MM.1S (cell line): Measurements from ENCODE around the gene SDK1.

Experiments used
- DNase-seq: peaks from one replicate; pipeline ENCODE4 v3.0.0-alpha.2; 2015
- H2AFZ ChIP-seq: fragments of 300-600 bp; sonication (generic); 2 replicates; pipeline ENCODE4 v1.6.0; 2016; ENCODE audit warnings: antibody characterized with exemption, low read length
- H3F3A ChIP-seq: fragments of 300-600 bp; sonication (generic); 2 replicates; pipeline ENCODE4 v1.6.1; 2016; ENCODE audit warnings: mild to moderate bottlenecking, antibody characterized with exemption, low read length, moderate library complexity, mixed read lengths; ENCODE audit not compliant: insufficient read depth
- H3K27ac ChIP-seq: fragments of 300-600 bp; sonication (generic); 2 replicates; pipeline ENCODE4 v1.5.1; 2016; ENCODE audit warnings: mild to moderate bottlenecking, low read length
- H3K27me3 ChIP-seq: fragments of 300-600 bp; sonication (generic); replicated peaks from 2 replicates; pipeline ENCODE4 v1.6.0; 2016; ENCODE audit warnings: low read length; ENCODE audit not compliant: insufficient read depth
- H3K36me3 ChIP-seq: fragments of 300-600 bp; sonication (generic); replicated peaks from 2 replicates; pipeline ENCODE4 v1.6.1; 2016; ENCODE audit warnings: mild to moderate bottlenecking, low read length, mixed read lengths; ENCODE audit not compliant: insufficient read depth
- H3K4me1 ChIP-seq: fragments of 300-600 bp; sonication (generic); 2 replicates; pipeline ENCODE4 v1.6.1; 2016; ENCODE audit warnings: low read length, mixed read lengths
- H3K4me2 ChIP-seq: fragments of 300-600 bp; sonication (generic); 2 replicates; pipeline ENCODE4 v1.6.0; 2016; ENCODE audit warnings: low read depth, low read length
- H3K4me3 ChIP-seq: fragments of 300-600 bp; sonication (generic); 2 replicates; pipeline ENCODE4 v1.5.1; 2016; ENCODE audit warnings: low read length, mixed read lengths
- H3K79me2 ChIP-seq: fragments of 300-600 bp; sonication (generic); 2 replicates; pipeline ENCODE4 v1.6.1; 2016; ENCODE audit warnings: mixed run types, low read length, mixed read lengths
- H3K9ac ChIP-seq: fragments of 300-600 bp; sonication (generic); 2 replicates; pipeline ENCODE4 v1.6.1; 2016; ENCODE audit warnings: low read length, mixed read lengths
- H3K9me2 ChIP-seq: fragments of 300-600 bp; sonication (generic); replicated peaks from 2 replicates; pipeline ENCODE4 v1.6.1; 2016; ENCODE audit warnings: mild to moderate bottlenecking, low read length, mixed read lengths; ENCODE audit not compliant: insufficient read depth
- H3K9me3 ChIP-seq: fragments of 300-600 bp; sonication (generic); replicated peaks from 2 replicates; pipeline ENCODE4 v1.6.1; 2016; ENCODE audit warnings: mild to moderate bottlenecking, low read length, mixed read lengths; ENCODE audit not compliant: insufficient read depth
- H4K20me1 ChIP-seq: fragments of 300-600 bp; sonication (generic); 2 replicates; pipeline ENCODE4 v1.6.1; 2016; ENCODE audit warnings: mild to moderate bottlenecking, low read length, moderate library complexity, mixed read lengths; ENCODE audit not compliant: insufficient read depth
- CTCF ChIP-seq: fragments of 300-600 bp; sonication (generic); IDR thresholded peaks from 2 replicates; pipeline ENCODE4 v1.5.1; 2016; ENCODE audit warnings: antibody characterized with exemption, low read length, mixed read lengths
- EZH2 ChIP-seq: fragments of 300-600 bp; sonication (generic); optimal IDR thresholded peaks from 2 replicates; pipeline ENCODE3; 2017; ENCODE audit warnings: low read depth, mild to moderate bottlenecking, antibody characterized with exemption, low read length, mixed read lengths
- EZH2phosphoT487 ChIP-seq: fragments of 300-600 bp; sonication (generic); IDR thresholded peaks from 2 replicates; pipeline ENCODE4 v1.6.1; 2018; ENCODE audit warnings: antibody characterized with exemption, low read length

Gene SDK1

DNA sequence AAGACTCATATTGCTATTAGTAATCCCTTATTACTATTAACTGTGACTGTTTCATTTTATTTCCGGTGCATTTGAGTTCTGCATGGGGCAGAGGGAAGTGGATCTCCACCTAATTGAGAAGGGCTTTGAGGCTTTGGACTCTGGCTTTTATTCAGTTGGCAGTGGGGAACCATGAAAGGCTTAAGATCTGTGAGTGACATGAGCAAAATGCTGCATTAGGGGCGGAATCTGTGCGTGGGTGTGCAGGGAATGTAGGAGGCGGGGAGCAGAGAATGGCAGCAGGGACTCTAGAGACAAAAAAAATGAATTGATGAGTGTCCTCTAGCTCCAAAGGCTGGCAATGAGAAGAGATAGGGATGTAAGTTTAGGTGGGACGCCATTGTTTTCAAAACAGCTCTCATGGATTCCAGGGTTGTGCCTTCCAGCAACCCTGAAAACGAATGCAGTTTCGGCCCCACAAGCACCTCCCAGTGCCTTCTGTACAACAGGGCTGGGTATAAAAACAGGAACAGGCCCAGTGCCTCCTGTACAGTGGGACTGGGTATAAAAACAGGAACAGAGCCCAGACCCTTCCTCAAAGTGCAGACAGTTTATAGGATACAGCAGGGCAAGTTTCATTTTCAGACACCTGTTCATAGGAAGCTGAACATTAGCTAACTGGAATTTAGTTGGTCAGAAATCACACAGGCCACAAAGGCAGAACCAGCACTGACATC lies 717.7 kb downstream of the SDK1 start:
- no peaks in the 10 kb centered on the region for H3K79me2 ChIP-seq
- no peaks in the 10 kb centered on the region for H3K4me1 ChIP-seq
- H3K27ac ChIP-seq: no peak overlapping the region
- H3F3A ChIP-seq: no peaks in the 10 kb centered on the region
- H3K36me3 ChIP-seq: no peaks in the 10 kb centered on the region
- DNase-seq: no peak
- H3K9me2 ChIP-seq: no peaks in the 10 kb centered on the region
- TF ChIP-seq EZH2 (no peak), CTCF (no peak), EZH2phosphoT487 (no peak)
- H3K4me3 ChIP-seq: no peak overlapping the region
- no peaks in the 10 kb centered on the region for H3K9me3 ChIP-seq
- no peak overlapping the region for H3K4me2 ChIP-seq
- H2AFZ ChIP-seq: no peak overlapping the region
- no peaks in the 10 kb centered on the region for H4K20me1 ChIP-seq
- H3K9ac ChIP-seq: no peak overlapping the region
- peaks cover 47% of the 10 kb centered on the region for H3K27me3 ChIP-seq

DNA sequence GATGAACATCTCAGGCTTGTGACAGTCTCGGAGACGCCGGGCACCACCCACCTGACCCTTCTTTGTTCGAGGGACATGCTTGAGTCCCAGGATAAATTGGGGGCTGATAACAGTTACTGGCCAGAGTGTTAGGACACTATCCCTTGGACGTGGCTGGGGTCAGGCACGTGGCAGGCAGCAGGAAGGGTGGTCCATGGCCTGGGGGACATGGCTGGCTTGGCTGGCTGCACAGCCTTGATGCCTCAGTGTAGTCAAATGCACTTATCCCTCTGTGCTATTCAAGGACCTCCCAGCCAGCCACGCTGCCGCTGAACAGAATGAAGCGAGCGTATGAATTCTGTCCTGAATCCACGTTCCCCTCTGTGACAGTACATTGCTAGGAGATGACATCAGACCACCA lies 719.0 kb downstream of the SDK1 start:
- DNase-seq: no peak
- H3K9ac ChIP-seq: no peak overlapping the region
- H3K9me2 ChIP-seq: no peaks in the 10 kb centered on the region
- no peak overlapping the region for H2AFZ ChIP-seq
- no peaks in the 10 kb centered on the region for H3K79me2 ChIP-seq
- no peaks in the 10 kb centered on the region for H3K36me3 ChIP-seq
- no peaks in the 10 kb centered on the region for H4K20me1 ChIP-seq
- no peaks in the 10 kb centered on the region for H3K4me1 ChIP-seq
- H3F3A ChIP-seq: no peaks in the 10 kb centered on the region
- H3K27me3 ChIP-seq: peaks cover 34% of the 10 kb centered on the region
- H3K9me3 ChIP-seq: no peaks in the 10 kb centered on the region
- no peak overlapping the region for H3K4me3 ChIP-seq
- H3K27ac ChIP-seq: no peak overlapping the region
- TF ChIP-seq CTCF: no peak
- no peak for TF ChIP-seq EZH2phosphoT487
- TF ChIP-seq EZH2: no peak
- H3K4me2 ChIP-seq: no peak overlapping the region

DNA sequence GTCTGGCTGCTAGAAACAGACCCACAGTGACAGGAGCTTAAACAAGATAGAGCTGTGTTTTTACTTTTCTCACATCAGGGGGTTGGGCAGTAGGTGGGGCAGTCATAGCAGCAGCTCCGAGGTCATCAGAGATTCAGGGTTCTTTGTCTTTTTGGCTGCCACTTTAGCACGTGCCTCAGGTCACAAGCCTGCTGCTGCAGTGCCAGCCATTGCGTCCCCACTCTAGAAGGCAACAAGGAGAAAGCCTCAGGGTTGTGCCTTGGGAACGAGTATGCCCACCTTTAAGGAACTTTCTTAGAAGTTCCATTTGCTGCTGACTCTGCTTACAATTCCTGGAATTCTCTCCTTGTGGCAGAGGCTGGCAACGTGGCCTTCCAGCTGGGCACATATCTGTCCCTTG lies 720.4 kb downstream of the SDK1 start:
- Histone ChIP-seq H3K27me3 (peaks cover 25% of the 10 kb centered on the region), H3K9me3 (no peaks in the 10 kb centered on the region), H3K4me2 (no peak overlapping the region), H3K36me3 (no peaks in the 10 kb centered on the region), H3K9ac (no peak overlapping the region), H4K20me1 (no peaks in the 10 kb centered on the region), H3F3A (no peaks in the 10 kb centered on the region), H3K4me3 (no peak overlapping the region), H3K79me2 (no peaks in the 10 kb centered on the region), H3K27ac (no peak overlapping the region), H3K9me2 (no peaks in the 10 kb centered on the region), H3K4me1 (no peaks in the 10 kb centered on the region), H2AFZ (no peak overlapping the region)
- no peak for TF ChIP-seq EZH2
- no peak for TF ChIP-seq CTCF
- TF ChIP-seq EZH2phosphoT487: no peak
- DNase-seq: no peak
